ENCODE results near the gene PFKP.

The PFKP gene

DNA sequence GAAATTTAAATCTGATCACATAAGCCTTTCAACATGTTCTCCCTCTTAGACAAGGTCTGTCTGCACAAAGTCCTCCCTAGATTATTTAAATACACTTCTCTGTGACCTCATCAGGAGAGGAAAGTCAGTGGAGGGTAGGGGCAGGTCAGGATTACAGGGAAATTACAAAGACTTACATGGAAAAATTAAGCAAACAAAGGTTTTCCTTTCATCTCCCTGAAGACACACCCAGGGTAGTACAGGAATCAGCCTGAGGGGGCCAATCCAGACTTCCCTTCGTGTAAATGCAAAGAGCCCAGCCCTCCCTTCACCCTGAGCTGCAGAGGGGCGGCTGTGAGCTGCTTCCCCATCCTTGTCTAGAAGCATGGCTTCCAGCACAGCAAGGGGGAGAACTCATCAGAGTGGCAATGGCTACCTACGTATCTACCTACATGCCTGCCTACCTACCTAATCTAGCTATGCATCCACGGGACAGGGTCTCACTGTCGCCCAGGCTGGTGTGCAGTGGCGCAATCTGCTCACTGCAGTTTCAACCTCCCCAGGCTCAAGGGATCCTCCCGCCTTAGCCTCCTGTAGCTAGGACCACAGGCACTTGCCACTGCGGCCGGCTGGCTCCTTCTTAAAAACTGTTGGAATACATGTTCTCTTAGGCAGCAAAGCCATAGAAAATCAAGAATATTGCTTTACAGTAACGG, 72.0 kb downstream of the PFKP start:
- no peak for DNase-seq

- no peak for DNase-seq
Observed at GRCh38 chr10:3140280-3140679, 72.9 kb downstream of the PFKP start.

DNA sequence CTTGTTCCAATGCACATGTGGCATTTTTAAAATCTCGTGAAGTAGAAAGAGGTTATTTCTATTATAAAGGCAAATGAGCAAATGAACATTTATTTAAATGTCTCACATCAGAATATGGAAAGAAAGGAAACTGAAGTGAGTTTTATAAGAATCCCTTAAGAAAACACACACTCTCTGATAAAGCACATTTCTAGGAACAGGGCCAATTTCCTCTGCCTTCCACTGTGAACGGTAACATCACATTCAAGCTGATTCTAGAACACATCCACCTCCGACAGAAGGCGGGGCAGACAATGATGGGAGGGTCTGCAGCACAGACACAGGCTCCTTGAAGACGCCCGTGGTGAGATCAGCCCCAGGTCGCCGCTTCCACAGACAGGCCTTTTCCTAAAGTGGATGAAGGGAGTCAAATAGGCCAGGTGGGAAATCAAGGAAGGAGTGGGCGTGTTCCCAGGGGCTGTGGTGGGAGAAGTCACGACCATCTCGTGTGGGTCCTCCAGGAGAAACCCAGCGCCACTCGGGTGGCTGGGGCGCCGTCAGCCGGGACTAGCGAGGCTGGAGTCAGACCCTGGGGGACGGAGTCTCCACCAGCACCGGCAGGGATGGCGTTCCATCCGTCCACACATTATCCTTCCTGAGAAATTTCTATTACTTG, 74.1 kb downstream of the PFKP start:
- DNase-seq, result no peak

DNA sequence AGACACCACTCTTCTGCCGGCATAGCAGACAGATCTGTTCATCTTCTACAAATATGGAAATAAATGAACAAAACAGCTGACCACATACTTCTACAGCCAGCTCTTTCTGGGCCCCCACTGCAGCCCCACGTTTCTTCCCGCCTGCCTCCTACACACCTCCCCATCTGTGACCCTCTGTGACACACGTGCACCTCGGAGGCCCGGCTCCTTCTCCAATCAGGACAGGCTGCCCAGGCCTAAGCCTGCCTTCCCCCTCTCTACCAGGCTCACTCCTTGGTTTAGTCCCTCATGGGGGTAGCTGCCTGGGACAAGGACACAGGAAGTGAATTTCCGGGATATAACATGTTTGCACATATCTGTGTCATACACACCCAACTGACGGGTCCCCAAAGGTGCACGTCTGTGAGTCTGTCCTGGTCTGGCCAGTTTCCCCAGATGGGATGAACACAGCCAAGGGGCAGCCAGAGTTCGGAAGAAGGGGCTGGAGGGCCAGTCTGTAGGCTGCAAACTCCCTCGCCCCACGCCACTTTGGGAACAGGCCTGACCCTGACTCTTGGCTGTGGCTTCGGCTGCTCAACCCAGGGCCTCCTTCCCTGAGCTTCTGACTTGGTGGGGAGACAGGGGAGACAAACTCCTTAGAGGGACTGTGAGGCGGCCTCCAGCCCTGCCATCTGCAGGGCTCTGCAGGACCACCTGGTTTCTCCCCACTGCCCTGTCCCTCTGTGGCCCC, 75.0 kb downstream of the PFKP start:
- DNase-seq, result no peak

GRCh38 chr10:3143366-3143765, 76.0 kb downstream of the PFKP start:
- DNase-seq, result no peak

DNA sequence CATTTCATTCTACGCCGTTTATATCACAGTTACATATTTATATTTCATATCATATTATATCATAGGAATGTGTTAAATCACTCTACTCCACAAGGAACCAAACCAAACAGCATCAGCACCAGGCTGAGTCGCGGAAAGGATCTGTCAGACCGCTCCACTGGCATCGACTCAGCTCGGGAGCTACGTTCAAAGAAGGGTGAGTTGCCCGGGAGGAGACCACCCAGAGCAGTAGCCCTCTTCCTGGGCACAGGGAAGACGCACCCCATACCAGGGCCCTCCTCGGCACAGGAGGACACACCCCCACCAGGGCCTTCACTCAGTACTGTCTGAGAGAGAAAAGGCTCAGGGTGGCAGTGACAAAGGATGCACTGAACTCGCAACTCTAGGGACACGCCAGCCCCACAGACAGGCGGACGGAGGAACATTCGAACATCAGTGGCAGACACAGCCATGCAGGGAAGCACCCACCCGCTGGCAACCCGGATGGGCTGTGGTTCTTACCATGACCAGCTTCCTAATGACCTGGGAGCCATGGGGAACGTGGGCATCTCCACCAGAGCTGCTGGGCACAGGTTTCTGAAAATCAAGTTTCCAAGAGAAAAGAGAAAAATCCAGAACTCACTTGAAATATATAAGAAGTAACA, 76.6 kb downstream of the PFKP start:
- DNase-seq, result no peak

GRCh38 chr10:3145366-3145765, 78.0 kb downstream of the PFKP start:
- DNase-seq, result no peak

DNA sequence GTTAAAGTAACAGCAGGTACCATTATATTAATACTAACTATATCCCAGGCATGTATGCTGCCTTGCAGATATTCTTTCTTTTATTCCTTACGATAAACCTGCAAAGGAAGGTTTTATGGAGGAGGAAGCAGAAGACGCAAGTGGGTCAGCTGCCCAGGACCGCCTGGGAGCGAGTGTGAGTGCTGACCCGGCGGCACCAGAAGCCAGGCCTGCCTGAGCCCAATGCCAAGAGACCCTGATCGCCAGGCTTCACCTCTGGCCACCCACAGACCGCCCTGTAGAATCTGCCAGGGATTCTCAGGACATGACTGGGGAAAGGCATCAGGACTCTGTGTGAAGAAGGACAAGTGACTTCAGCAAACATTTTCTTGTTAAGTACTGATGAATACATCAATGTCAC, 78.9 kb downstream of the PFKP start:
- DNase-seq, result no peak

DNA sequence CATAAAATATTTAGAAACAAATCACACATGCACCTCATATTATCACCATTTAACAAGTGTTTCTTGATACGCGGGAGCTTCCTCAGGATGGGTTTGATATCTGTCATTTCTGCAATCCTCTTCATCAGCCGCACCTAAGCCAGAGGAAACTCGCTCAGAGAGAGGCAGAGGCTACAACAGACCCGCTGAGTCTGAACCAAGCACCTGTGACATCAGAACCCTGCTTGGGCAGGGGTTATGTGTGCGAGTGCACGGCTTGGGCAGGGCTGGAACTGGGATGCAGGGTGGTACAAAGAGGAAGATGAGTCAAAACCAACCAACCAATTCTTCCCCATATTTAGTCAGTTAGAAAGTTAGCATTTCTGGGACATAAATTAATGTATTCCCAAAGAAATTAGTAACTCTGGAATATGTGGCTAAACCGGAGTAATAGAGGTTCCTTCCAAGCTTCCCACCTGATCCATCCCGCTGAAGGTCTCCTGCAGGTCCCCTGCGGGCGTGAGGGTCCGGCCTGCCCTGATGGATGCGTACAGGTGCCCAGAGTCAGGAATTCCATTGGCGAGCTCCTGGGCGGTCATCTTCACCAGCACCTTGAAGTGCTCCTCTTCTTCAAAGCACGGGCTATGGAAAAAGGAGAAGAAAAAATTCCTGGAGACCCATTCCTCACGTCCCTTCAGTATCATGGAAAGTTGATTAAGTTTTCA, 79.9 kb downstream of the PFKP start:
- DNase-seq, result no peak

DNA sequence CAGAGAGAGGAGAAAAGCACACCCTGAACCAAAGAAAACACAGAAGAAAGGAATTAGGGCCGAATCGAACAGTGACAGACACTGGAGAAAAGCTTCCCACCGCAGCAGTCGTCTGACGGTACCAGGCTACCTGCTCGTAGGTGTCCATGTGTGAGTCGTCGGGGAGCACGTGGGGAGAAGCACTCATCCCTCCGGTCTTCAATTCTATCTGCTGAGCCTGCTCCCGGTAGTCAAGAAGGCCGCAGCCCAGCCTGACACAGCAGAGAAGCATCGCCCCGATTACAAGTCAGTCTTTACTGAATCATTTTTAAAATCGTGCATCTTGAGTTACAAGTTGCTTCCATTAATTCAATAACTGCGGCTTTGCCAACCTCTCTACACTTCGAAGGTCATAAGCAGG, 80.7 kb downstream of the PFKP start:
- no peak for DNase-seq

- no peak for DNase-seq
Observed at GRCh38 chr10:3148994-3149393, 81.6 kb downstream of the PFKP start.

DNA sequence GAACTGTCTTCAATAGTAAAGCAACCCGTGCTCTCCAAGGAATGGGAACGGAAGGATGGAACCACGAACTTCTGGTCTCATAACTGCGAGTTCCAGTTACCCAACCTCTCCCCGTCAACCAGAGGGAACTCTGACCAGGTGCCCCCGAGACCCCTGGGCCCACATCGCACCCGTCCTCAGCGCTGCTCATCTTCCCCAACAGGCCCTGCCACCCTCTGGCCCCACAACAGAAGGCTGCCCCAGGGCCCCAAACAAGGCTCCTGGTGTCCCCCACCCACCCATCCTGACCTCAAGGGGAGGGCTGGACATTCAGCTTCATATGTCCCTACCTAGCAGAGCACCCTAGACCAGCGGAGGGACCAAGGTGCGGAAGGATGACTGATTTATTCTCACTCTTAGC, 82.6 kb downstream of the PFKP start:
- no peak for DNase-seq

DNA sequence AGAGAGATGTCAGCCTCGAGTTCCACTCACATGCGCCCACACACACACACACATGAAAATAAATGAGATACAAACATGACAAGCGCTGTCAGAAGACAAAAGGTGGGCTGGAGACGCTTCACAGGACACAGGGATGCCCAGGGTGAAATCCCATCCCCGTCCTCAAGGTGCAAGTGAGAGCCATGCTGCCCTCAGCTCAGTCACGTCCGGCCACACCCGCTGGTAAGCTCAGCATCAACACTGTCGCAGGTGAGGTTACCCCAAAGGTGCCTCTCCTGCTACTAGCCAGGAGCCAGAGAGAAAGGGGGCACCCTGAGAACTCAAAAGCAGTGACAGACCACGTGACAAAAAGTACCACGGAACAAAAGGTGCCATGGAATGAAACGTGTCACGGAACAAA, 83.0 kb downstream of the PFKP start:
- no peak for DNase-seq

- no peak for DNase-seq
Observed at GRCh38 chr10:3150961-3151360, 83.6 kb downstream of the PFKP start.

DNA sequence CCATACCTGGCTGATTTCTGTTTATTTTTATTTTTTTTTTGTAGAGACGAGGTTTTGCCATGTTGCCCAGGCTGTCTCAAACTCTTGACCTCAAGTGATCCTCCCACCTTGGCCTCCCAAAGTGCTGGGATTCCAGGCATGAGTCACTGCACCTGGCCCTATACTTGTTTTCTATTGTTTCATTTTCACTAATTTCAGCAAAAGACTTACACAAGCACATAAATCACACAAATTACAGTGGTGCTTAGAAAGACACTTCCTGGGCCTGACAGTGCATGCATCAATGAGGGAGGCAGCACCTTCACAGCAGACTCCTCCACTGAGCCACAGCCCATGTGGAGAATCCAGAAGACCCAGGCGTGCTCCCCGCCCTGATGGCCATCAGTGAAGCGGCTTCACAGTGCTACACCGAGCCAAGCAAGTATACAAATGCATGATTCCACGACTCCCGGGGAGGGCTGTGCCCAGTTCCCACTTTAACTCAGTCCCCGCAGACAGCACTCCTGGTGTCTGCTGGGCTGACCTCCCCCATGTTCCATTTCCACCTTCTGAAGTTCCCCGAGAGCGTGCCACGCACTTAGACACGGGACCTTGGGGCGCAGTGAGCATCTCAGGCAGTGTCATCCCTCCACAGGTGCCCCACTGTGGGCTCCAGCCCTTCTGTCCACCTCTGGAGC, 84.7 kb downstream of the PFKP start:
- no peak for DNase-seq

- no peak for DNase-seq
Observed at GRCh38 chr10:3152566-3152935, 85.2 kb downstream of the PFKP start.

- DNase-seq, result no peak
Observed at GRCh38 chr10:3154666-3155065, 87.3 kb downstream of the PFKP start.

GRCh38 chr10:3159152-3159551, 91.8 kb downstream of the PFKP start:
- no peak for DNase-seq

DNA sequence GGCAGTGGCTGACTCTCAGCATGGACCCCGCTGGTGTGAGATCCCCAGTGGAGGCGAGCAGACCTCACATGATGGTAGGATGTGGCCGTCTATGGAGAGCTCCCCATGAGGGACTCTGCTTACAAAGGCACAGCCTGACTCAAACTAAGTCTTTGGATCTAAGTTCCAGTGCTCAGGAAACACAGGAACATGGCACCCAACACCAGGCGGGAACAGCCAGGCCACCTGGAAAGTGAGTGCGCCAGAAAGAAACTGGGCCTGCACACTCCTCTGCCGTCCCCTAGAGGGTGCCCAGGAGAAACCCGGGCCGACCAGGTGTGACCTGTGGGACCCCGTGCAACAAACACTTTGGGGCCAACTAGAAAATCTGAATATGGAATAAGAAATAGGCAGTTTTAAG, 95.2 kb downstream of the PFKP start:
- no peak for DNase-seq

DNA sequence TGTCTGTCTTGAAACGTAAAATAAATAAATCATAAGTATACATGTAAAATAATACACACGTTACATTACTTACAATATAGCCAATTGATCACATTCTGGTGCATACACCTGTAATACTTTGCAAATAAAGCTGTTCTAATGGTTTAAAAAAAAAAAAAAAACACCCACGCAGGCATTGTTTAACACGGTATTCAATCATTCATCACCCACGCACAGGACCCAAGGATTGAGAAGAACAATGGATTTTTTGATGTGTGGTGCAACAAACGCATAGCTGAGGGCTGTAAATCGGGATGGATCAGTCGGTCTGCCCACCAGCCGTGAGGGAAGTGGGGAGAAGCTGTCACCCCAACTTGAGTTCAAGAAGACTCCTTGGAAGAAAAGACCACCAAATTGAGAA, 96.5 kb downstream of the PFKP start:
- DNase-seq, result no peak

DNA sequence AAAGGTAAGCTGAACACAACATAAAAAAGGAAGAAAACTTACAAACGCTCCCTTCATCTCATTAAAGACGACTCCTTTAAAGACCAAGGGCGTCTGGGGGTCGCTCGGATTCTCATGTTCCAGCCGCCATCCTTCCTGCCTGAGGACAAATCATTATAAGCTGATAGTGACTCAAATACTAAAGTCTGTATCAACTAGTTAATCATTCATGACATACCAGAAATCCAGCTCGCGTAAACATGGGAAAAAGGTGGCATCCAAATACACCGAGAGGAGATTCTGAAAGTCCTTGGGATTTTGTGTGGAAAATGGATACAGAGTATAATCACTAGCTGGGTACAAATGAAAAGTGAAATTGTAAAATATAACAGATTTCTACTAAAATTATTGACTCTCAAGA, 97.8 kb downstream of the PFKP start:
- DNase-seq, result no peak

DNA sequence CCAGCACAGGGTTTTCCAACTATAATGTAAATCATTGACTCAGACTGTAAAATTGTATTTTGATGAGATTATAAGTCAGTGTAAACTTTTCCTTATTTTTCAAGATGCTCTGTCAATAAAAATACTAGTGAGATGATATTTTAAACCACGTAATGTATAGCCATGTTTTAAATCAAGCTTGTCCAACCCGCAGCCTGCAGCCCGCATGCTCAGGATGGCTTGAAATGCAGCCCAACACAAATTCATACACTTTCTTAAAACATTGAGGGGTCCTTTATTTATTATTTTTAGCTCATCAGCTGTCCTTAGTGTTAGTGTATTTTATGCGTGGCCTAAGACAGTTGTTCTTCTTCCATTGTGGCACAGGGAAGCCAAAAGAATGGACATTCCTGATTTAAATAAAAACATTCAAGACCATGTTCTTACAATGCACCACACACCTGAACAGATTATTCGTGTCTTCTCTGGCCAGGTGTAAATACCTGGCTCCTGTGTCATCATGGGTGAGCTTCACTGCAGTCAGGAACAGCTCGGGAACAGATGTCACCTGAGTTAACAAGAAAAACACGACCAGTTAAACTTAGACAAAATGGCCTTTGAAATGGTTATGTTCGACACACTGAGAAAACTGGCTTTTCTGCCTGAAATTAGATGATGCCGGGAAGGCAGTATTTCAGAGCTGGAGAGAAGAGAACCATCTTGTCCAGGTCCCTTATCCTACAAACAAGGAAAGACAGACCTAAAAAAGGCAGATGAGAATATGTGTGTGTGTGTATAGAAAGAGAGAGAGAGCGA, 99.3 kb downstream of the PFKP start:
- DNase-seq, result no peak
